ENCODE data around the gene STOM.
"Not testable (repeated sequence)": the region's sequence is repeated elsewhere in the genome, so short reads cannot be mapped to it uniquely, and the experiment has no call there.

The STOM gene

DNA sequence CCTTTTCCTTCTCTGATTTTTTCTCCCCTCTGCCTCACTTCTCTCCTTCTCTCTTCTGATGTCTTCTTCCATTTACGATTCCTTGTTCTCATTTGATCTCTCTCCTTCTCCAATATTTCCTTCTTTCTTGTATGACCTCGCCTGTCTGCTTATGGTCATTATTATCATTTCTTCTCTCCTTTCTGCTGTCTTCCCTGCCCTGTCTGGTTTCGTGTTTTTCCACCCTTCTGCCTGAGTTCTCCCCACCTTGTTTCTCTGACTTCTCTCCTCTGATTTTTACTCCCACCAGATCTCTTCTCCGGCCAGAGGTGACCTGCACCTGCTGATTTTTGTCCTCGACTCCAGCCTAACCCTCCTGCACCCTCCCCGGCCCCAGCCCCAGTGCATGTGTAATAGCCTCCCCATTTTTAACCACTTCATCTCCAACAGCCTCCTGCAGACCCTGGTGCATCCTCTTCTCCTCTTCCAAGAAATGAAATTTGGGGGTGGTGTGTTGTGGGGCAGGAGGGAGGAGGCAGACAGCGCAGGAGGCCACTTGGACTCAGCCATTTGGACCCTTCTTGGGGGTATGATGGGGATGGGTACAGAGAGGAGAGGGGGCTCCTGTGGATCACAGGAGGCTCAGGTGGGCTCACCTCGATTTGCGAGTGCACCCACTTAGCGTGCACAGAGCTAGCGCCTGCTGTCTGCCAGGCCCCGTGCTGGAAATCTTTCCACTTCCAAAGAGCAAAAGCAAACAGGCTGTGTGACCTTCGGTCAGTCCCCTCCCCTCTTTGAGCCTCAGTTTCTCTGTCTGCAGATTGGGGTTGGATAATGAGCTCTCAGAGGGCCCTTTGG lies 69.5 kb downstream of the STOM start:
- DNase-seq (ENCODE audit: low read depth), result no peak

DNA sequence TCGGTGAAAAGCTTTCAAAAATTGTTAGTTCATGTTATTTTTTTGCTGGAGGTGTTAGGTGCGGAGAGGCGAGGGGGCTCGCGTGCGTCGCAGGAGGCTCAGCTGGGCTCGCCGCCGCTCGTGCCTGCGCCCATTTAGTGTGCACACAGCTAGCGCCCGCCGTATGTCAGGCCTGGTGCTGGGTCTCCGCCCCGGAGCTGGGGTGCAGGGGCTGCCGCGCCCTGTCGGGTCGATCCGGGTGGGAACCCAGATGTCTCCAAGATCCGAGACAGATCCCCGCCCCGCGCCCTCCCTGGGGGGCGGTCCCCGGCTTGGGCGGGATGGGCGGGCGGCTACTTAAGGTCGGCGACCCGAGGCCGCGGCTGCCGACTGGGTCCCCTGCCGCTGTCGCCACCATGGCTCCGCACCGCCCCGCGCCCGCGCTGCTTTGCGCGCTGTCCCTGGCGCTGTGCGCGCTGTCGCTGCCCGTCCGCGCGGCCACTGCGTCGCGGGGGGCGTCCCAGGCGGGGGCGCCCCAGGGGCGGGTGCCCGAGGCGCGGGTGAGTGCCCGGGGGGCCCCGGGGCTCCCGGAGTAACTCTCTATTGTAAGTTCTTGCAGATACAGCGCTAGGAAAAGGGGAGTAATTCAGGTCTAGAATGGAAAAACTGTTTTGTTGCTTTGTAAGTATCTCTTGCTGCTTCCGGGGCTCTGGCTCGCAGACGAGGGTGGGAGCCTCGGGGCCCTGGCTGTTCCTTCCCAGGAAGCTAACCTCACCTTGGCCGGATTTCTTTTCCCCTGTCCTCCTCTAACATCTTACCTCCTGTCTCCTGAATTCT lies 70.4 kb downstream of the STOM start:
- no peak for DNase-seq (ENCODE audit: low read depth)

DNA sequence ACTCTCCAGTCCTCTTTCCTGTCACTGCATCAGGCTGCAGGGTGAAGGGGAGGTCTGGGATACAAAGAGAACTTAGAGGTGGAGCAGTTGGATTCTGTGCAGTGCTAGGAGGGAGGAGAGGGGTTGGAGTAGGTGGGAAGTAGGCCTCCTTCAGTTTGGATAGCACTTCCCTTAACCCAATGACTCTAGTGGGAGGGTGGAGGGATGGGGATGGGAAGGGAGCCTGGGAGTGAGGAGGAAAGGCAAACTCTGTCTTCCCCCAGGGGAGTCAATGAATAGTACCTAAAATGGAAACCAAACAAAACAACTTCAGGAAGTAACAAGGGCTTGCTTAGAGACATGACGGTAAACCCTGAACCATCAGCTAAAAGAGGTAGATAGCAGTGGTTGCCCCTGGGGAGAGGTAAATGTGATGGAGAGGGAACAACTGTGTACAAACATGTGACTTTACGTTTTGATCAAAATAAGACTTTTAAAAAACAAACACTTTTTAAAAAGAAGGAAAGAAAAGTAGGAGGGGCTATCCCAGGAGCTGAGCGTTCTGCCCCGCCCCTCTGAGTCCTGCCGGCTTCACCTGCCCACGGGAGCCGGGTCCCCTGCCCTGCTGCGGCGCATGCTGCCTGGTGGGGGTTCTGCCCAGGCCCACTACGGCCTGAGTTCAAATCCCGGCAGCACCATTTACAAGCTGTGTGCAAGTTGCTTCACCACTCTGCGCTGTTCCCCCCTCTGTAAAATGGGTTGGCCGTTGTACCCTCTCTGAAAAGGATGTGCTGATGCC lies 71.2 kb downstream of the STOM start:
- DNase-seq (ENCODE audit: low read depth), result no peak

DNA sequence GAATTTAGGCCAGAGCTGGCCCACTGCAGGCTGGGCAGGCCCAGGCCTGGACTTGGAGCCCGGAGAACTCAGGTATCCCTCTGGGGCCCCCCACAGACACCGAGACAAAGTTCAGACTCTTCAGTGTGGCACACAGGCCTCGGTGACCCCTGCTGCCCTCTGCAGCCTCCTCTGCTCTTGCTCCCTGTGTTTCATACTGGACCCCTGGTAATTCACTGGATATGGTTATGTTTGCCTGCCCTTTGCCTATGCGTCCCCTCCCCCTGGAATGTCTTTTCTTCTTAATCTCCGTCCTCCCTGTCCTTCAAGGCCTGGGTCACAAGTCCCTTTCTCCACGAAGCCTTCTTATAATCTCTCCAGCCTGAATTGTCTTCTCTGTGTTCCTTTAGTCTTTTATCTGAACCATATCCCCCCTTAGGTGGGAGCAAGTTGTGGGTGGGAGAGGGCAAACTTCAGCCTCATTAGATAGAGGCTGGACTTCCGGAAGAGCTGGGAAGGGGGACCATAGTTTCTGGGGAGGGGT lies 72.0 kb downstream of the STOM start:
- no peak for DNase-seq (ENCODE audit: low read depth)

DNA sequence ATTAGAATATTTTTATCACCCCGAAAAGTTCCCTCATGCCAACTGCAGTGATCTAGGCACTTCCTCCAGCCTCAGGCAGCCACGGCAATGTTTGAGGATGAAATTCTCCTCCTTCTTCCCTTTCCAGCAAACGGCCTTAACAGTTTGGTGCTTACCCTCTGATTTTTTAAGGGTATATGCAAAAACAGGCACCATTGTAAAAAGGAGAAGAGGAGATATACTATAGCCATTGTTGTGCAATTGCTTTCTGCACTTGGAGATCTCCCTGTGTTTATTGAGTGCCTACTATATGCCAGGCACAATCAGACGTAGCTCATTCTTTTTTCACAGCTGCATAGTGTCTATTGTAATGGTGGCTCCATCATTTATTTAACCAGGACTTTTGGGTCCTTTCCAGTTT lies 72.7 kb downstream of the STOM start:
- DNase-seq (ENCODE audit: low read depth), result no peak

DNA sequence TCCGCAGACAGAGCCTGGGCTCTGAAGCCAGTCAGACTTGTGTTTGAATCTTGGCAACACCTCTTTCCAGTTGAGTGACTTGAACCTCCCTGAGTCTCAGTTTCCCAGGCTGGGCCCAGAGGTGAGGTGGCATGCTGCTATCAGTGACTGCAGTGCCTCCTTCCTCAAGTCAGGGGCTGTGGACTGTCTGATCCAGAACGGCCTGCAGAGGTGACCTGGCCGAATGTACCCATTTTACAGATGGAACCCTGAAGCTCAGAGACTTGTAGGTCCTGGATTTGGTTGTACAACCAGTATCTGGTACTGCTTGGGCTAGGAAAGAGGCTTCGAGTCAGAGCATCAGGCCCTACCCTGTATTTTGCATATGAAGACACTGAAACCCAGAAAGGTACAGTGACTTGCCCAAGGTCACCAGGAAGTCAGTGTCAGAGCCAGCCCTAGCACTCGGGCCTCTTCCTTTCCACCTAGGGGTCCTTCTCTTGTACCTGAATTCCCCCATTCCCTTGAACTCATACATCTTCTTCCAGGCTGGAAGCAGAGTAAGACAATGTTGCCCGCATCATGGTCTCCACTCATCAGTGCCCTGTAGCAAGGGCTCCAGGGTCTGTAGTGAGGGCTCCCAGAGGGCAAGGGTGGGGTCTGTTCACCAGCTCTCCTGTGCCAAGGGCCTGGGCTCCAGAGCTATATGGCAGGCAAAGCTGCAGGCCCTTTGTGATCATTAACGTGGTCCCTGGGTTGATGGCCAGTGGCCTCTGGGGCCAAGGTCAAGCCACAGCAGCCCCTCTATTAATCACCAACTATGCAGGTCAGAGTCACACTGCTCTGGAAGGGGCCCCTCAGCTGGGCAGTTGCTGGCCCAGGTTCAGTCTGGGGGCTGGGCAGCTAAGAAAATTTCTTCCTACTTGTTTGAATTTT lies 73.6 kb downstream of the STOM start:
- DNase-seq (ENCODE audit: low read depth), result no peak

DNA sequence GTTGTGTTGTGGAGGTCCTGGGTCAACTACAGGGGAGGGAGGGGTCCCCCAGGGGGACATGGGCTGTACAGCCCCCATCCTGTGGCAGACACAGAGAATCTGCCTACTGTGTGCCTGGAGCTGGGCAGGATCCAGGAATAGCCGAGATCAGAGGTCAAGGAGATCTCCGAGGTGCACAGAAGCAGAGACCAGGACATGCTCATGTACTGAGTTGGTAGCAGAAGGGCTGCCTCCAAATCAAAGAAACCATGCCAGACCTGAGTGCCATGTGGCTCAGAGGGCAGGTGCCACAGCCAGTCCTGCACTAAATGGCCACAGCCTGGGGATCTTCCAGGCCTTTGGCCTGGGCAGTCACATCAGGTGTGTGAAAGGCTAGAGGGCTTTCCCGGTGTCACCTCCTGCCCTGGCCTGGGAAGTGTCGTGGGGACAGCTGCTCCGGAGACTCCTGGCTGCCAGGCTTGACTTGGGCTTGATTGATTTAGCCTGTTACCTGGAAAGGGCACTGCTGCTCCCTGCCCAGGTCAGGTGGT lies 74.3 kb downstream of the STOM start:
- DNase-seq (ENCODE audit: low read depth), result no peak

DNA sequence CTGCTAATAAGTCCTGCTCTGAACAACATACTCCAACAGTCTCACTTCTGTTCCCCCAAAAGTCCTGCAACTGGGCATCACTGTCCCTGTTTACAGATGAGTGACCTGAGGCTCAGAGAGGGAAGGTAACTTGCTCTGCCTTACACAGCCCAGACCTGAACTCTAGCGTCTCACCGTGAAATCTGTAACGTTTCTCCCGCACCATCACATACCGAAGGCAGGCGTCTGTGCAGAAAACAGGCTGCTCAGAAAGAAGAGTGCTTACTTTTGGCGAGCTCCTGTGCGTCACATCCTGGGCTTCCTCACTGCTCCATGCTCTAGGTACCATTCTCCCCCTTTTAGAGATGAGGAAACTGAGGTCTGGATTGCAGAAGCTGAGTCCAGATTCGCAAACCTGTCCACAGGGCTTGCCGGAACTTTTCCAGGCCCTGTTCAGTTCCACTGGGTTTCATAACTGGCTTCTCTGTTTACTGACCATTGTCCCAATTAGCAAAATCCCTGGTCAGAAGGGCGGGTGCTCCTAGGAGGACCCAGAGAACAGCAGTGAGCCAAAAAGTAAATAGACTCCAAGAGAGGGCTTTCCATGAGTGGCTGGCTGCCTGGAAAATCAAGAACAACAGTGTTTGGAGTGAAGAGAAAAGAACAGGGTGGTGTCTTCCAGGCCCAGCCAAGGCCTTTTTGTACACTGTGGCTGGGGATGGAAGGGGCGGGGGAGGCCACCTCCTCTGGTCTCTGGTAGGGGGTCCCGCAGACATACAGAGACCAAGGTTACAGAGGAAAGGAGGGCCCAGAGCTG lies 75.0 kb downstream of the STOM start:
- no peak for DNase-seq (ENCODE audit: low read depth)

DNA sequence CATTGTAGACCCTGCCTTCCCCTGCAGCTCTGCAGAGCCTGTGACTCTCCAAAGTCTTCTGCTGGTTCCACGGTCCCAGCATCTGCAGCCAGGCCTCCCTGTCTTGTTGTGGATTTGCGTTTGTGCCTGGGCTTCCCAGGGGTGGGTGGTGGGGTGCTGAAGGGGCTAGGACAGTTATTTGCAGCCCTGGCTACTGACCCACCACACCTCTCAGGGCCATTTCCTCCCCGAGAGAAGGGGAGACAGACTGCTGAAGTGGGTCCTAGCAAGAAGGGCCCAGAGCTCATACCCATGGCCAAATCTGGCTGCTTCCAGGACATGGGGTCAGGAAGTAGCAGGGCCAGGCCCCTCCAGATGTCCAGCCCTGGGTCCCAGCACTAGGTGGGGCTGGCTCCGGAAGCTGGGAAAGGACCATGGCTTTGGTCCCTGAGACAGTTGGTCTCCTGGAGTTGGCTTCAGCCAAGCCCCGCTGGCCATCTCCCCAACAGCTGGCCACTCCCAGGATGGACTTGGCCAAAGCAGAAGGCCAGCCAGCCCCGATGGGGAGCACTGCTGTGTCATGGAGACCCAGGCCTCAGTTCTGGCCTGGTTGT lies 75.8 kb downstream of the STOM start:
- no peak for DNase-seq (ENCODE audit: low read depth)

DNA sequence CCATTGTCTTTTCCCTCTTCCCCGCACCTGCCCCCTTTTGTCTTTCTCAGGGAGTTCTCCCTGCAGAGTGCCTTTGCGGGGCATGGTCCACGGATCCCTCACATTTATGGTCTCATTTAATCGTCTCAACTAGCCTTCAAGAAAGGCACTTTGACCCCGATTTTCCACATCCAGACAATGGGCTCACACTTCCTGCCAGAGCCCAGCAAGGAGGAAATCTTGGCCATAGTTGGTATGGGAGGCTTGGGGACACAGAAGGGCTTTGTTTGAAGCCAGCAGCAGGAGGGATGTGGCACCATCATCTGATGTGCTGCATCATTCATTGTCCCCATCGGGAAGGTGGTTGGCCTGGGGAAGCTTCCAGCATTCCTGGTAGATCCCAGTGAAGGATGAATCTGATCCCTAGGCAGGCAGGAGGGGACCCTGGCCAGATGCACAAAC lies 77.2 kb downstream of the STOM start:
- no peak for DNase-seq (ENCODE audit: low read depth)

DNA sequence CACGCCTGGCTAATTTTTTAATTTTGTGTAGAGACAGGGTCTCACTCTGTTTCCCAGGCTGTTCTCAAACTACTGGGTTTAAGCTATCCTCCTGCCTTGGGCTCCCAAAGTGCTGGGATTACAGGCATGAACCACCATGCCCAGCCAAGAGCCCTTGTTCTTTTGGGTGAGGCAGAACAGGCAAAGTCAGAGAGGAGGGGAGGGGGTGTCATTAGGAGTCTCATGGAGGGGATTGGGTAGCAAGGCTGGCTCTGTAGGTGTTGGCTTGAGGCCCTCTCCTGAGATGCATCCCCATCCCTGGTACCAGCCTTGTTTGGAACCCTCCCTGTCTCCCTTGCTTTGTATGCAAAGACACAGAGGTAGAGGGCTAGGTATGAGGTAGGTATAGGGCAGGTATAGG lies 78.0 kb downstream of the STOM start:
- no peak for DNase-seq (ENCODE audit: low read depth)

DNA sequence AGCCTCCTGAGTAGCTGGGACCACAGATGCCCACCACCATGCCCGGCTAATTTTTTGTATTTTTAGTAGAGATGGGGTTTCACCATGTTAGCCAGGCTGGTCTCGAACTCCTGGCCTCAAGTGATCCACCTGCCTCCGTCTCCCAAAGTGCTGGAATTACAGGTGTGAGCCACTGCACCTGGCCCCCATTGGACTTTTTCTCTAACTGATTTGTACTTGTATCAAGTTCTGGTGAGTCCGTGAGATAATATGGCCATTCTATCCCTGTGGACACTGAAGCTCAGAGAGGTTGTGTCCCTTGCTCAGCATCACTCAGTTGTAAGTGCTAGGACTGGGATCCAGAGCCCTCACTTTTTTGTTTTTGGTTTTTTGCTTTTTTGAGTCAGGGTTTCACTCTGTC lies 78.5 kb downstream of the STOM start:
- DNase-seq (ENCODE audit: low read depth), result not testable (repeated sequence)

DNA sequence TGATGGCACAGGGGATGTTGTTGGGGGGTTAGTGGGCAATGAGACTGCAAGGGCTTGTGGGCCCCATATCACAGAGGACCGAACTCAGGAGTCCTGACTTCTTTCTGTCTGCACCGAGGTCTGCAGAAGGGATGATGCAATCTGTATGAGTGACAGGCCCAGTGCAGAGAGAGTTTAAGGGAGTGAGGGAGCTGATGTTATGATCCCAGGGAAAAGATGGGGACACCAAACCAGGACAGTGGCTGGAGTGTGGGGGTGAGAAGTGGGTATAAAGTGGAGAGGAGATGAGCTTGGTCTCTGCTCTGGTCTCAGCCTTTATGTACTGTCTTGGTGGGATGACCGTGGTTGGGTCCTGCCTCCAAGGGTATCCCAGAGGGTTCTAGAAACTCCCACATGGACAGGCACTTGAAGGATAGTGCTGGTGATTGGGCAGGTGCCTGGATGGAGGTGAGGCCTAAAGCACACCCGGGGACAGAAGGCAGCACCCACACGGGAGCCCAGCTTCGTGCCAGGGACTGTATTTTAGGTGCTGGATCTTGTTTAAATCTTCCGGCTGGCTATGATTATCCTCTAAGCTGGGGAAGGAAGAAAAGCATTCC lies 80.2 kb downstream of the STOM start:
- DNase-seq (ENCODE audit: low read depth), result no peak

DNA sequence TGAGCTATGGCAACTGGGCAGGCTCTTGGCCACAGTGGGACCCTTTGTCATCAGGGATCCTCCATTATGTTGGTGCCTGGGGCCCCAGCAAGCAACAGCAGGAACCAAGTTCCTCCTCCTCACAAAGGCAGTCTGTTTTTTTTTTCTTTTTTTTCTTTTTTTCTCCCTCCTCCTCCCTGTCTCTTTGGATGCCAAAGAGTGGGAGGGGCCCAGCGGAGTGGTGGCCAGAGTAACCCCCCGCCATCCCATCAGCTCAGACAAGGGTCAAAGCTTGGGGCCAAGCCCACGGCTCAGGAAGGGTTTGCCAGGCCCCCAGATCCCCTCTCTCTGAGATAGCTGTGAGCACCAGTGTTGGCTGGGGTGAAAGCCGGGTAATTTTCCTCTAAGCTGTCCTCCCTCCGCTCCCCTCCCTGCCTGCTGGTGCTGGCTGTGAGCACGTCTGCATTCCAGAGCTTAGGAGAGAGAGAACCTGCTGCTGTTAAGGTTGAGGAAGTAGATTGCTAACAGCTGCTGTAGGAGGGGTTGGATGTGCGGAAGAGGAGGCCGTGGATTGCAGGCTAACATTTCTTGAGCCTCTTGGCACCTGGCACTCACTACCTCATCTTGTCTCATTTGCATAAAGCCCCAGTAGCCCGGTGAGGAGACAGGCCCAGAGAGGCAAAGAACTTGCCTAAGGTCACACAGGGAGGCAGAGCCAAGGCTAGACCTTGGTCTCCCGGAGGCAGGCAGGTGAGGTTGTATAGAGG lies 80.9 kb downstream of the STOM start:
- no peak for DNase-seq (ENCODE audit: low read depth)

Measured in stimulated activated CD4-positive, alpha-beta T cell treated with anti-CD3 and anti-CD28 coated beads, Interleukin-2, amount 100 ng/mL, for 4 hours (primary cell).